Stimulated activated CD8-positive, alpha-beta memory T cell treated with anti-CD3 and anti-CD28 coated beads, Interleukin-7, amount 100 ng/mL, for 24 hours (primary cell): ENCODE measurements around the gene FAM32A.

ENCODE experiments used
- DNase-seq: peaks from one replicate; pipeline ENCODE4 v3.0.0-alpha.2; 2020; ENCODE audit warnings: low read depth

Gene FAM32A

DNA sequence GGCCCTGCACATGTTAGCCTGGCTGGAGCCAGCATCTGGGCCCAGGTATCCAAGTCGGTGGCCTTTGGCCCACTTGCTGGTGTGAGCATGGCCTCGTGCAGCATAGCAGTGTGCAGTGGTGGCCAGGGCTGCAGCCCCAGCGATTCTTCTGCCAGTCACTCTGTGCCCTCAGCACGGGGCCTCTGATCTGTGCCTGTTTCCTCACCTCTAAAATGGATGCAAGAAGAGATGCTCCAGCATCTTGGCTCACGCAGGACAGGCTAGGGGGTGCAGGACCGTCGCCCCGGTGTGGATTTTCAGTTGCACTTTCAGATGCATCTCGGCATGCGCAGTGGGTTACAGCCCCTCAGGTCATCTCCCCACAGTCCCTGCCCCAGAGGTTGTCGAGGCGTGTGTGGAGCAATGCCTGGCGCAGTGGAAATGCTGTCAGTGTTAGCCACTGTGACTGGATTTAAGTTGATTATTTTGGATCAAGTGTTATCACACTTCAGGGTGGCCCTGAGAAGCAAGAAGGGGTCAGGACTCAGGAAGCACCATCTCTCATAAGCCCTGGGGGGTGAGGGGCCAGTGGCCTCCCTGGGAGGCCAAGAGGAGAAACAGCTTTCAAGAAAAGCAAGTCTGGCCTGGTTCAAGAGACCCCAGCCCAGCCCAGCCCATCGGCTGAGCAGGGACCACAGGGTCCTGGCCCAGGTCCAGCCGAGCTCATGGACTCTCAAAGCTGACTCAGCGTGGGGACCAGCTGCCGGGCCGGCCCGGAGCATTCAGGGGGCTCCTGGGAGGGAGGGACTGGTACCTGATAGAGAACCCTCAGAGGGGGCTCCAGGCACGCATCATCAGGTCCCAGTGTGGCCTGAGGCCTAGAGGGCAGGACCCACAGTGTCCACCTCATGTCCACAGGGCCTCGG is 40.3 kb downstream of the FAM32A start:
- DNase-seq = no peak

DNA sequence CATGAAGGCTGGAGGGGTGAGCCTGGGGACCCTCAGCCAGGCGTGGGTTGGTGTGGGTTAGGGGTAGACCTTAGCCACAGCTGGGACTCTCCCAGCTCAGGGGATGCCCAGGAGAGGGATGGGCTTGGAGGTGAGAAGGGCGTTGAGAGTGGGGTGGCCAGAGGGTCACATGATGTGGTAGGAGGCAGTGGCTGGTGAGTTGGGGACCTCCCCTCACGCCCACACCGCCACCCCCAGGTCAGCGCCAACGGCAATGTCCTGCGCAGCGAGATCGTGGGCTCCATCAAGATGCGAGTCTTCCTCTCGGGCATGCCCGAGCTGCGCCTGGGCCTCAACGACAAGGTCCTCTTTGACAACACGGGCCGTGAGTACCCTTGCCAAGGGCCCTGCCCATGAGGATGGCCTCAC is 41.0 kb downstream of the FAM32A start:
- no peak for DNase-seq

DNA sequence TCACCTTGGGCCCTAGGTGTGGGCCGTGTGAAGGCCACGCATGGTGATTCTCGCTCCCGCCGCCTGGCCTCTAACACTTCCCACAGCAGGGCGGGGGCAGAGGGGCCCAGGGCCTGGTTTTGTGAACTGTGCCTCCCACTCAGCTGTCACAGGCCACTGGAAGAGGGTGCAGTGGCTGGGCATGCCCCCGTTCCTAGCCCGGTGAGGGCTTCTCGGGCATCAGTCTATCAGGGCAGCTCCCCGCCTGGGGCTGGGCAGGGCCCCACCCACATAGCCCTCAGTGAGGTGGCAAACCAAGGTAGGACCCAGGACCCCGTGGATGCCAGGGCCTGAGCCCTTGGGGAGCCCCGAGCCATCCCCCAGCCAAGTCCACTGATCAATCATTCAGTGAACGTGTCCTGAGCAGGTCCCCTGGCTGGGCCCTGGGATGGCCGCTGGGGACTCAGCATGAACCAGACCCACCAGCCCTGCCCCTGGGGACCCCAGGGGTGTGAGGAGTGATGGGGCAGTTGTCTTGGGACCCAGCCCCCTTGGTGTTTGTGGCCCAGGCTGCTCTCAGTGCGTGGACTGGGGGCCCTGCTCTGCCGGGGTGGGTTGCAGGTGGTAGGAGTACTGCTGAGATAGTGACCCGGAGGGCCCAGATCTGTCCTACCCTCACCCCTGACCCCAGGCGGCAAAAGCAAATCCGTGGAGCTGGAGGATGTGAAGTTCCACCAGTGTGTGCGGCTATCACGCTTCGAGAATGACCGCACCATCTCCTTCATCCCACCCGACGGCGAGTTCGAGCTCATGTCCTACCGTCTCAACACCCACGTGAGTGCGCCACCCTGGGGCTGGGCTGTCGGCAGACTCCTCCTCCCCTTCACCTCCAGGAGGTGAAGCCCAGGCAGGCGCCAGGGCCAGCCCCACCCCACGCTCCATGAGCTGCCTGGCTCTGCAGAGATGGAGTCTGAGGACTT is 41.9 kb downstream of the FAM32A start:
- DNase-seq = no peak

DNA sequence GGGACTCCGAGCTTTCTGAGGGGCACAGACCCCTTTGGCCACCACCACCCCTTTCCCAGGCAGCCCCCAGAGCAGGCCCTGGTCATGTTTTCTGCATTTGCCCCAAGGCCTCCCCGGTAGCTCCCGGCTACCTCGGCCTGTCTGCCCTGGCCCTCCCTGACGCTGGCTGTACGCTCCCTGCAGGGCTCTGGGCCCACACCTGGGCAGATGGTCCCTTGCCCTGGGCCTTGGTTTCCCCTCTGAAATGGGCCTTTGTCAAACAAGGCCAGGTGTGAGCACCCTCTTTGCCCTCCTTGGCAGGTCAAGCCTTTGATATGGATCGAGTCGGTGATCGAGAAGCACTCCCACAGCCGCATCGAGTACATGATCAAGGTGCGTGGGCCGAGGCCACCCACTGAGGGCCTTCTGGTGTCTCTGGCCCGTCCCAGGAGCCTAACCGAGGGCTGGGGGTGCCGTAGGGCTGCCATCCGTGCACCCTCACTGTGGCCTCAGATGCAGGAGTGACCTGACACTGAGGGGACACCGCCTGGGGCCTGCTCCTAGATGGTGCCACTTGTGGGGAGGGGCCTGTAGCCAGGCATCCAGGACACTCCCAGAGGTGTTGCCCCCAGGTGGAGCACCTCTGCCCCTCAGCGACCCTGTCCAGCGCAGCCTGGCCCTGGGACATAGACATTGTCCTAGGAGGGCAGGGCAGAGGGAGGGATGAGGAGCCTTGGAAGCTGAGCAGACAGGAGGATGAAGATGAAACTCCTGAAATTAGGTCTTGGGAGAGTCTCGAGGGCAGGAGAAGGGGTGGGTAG is 42.8 kb downstream of the FAM32A start:
- no peak for DNase-seq

DNA sequence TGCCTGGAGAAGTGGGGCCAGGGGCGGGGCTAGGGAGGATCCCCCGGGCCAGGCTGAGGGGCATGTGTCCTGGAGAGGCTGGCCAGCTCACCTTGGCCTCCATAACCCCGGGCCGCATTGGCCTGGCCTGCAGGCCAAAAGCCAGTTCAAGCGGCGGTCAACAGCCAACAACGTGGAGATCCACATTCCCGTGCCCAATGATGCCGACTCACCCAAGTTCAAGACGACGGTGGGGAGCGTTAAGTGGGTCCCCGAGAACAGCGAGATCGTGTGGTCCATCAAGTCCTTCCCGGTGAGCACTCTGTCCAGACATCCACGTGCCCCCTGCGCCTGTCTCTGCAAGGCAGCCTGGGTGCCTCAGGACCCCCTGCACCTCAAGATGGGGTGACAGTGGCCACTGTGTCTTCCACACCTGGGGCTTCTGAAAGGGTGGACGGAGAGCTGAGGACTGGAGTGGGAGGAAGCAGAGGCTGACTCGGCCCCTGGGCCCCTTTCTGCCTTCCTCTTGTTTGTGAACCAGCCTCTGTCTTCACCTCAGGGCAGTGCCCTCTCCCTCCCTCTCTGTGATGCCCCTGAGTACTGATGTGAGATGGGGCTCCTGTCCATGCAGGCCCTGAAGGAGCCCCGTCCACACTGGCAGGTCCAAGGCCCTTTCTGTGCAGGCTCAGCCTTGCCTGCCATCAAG is 43.6 kb downstream of the FAM32A start:
- no peak for DNase-seq

DNA sequence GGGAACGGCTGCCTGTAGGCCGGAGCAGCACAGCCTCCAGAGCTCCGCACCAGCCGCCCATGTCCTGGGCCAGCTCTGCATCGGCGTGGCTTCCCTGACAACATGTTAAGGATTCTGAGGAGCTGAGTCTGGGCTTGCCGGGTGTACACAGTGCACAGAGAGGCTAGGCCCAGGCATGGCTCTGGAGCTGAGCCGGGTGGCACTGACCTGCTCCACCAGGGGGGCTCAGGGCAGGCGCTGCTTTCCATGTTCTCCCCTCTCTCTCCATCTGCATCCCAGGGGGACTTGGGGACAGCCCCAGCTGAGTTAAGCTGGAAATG is 44.1 kb downstream of the FAM32A start:
- no peak for DNase-seq

DNA sequence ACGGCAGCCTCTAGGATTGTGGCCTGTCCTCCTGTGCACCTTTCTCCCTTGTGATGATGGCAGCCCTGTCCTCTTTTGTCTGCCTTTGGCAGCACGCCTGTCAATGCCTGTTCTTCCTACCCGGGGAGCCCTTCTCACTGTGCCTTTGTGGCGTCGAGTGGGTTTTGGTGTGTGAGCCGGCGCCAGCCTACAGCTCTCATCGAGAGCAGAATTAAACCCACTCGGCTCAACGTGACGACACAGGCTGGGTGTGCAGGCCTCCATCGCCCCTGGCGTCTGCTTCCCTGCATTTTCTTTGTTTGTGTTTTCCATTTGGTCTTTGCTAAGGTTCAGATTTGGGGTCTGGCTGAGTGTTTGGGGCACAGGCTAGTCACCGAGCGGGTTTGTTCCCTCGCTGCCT is 46.9 kb downstream of the FAM32A start:
- DNase-seq = no peak

DNA sequence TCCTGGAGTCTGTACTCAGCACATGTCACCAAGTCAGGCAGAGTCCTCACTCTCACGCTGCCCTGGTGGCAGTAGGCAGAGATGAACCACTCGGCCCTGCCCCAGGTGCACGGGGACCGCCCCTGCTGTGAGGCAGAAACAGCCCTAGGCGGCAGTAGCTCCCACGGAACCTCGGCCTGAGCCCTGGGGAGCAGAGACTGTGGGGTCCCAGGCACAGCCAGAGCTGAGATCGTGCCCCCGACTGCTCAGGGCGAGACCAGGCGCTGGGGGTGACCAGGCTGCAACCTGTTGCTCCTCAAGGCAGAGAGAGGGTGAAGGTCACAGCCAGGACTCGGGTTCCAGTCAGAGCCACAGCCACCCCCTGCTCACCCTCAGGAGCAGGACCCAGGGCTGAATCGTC is 47.4 kb downstream of the FAM32A start:
- DNase-seq = no peak

DNA sequence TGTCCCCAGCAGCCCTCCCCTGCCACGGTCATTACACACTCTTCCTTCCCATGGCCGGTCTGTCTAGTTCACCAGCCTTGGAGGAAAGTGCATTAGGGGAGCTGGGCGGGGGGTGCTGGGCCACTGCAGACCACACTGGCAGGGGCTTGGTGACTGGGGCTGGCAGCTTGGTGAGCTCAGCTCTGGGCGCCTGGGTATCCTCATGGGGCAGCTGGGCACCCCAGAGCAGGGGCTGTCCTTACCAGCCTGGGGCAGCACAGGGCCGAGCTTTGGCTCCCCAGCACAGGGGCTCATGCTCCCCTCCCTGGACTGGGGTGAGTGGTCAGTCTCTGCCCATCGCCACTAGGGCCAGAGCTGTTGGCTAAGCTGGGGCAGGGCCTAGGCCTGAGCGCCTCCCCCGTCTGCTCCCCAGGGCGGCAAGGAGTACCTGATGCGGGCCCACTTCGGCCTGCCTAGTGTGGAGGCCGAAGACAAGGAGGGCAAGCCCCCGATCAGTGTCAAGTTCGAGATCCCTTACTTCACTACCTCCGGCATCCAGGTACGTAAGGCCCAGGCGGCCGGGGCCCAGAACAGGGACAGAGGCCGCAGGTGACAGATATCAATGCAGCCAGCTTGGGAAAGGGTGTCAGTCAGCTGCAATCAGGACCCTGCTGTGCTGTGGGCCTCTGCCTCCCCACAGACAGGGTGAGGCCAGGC is 48.0 kb downstream of the FAM32A start:
- DNase-seq = no peak

DNA sequence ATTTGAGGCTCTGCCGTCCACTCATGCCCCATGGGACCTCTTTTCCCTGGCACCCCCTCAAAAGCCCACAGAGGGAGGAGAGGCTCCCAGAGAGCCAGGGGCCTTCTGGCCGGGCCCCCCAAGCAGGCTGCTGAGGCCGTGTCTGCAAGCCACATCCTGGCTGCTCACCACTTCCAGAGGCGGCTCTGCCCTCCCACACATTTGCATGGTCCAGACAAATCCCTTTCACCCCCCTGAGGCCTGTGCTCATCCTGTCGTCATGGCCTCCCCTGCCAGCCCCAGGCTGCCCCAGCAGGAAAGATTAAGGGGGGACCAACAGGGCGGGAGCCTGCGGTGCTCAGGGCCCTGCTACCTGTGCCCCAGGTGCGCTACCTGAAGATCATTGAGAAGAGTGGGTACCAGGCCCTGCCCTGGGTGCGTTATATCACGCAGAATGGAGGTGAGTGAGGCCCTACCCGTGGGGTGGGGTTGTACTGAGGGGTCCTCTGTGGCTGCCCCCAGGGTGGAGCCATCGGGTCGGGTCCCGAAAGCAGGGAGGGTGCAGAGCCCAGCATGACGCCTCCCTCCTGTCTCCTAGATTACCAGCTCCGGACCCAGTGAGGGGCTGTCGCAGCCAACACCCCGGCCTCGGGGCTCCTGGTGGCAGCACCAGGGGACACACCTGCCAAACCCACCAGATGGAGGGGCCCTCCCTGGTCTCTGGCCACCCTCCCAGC is 48.8 kb downstream of the FAM32A start:
- DNase-seq = no peak

DNA sequence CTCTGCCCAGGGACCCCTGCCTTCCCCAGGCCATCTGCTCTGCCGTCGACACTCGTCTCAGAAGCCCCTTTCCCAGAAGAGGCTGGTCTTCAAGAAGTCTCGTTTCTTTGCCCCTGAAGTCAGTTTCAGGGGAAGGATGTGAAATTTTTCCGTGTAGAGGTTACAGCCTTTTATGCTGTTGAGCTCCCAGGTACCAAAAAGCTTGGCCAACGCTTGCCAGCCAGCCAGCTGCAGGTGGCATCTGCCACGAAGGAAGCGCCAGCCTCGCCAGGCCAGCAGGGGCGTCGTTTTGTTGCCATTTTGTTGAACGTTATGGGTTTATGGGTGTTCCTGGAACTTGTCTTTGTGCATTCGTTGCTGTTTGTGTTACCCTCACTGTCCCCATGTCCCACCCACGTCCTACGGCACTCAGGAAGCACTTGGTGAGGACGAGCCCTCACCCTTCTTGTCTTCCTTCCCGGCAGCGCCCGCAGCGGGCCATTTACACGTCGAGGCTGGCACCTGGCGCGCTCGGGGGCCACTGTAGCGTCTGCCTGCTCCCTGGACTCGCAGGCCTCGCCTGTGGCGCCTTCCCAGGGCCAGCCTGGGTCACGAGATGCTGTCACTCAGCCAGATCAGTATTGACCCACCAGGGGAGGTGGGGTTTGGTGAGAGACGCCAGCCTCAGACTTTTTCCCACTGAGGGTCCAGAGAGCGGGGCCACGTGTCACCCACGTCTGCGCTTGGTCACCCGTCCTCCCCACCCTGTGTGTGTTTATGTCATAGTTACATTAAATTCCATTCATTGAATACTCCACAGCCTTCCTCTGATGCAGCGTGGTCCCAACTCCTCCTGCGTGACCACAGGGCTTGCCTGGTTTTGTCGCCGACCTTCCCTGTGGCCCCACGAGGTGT is 49.6 kb downstream of the FAM32A start:
- DNase-seq = no peak

DNA sequence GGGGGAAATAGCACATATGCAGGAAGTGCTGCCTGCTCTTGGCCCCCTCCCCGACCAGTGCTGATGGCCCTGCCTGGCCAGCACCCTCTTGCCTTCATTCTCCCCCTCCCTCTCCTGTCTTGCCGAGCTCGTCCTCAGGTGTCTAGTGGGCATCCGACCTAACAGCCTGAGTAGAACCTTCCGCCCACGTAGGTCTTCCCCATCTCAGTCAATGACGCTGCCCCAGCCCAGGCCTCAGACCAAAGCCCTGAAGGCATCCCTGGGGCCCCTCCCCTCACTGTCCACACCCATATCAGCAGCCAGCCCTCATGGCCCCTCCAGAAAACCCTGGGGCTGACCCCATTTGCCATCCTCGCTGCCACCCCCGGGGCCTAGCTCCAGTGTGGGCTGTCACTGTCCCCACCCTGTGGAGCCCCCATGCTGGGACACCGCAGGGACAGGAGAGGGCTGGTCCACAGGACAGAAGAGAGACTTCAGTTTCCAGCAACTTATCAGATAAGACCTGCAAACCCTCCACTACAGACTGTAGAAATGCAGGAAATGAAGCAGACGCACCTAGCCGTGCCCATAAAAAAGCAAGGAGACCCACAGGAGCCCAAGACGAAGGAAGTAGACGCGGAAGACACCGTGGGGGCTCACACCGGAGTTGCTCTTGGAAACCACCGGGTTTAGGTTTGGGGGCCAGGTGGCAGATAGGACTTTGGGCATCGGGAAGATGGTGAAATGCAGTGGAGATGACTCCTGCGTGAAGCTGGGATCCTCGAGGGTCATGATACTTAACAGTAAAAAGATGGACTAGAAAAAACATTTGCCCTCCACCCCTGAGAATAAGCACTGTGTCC is 50.8 kb downstream of the FAM32A start:
- no peak for DNase-seq
